Spleen (tissue), 11 donors: ENCODE data around the gene SSTR3. TPM values are rescaled to one million over a fixed set of nuclear protein-coding genes. Genes with fewer than 3 reads are reported as not detected.
A peak's percentile ranks its signal among the peaks of the same experiment; 100 is the strongest.

Experiments
- DNase-seq: peaks from one replicate; pipeline ENCODE4 v3.0.0-alpha.2; 2020
- H3K27ac ChIP-seq, 8 donors: fragments of 200-600 bp; sonication (generic) in 7 of 8; 1 replicate in 4 of 8; 2 replicates in 4 of 8; pipeline versions ENCODE4 v1.5.0 to v1.8.0; 2016 to 2021; ENCODE audit warnings: inconsistent platforms in 4 of 8, mild to moderate bottlenecking in 4 of 8, moderate library complexity in 1 of 8
- H3K27me3 ChIP-seq, 7 donors: fragments of 200-600 bp; sonication (generic) in 6 of 7; replicated peaks in 1 of 7; 1 replicate in 4 of 7; 2 replicates in 3 of 7; pipeline versions ENCODE4 v1.5.0 to v1.8.0; 2016 to 2021; ENCODE audit warnings: inconsistent platforms in 3 of 7, mild to moderate bottlenecking in 1 of 7
- H3K36me3 ChIP-seq, 6 donors: fragments of 200-600 bp; sonication (generic) in 5 of 6; 1 replicate in 4 of 6; 2 replicates in 2 of 6; pipeline versions ENCODE4 v1.5.0 to v1.8.0; 2016 to 2021; ENCODE audit warnings: inconsistent platforms in 2 of 6
- H3K4me1 ChIP-seq, 6 donors: fragments of 200-600 bp; sonication (generic) in 5 of 6; 1 replicate in 3 of 6; 2 replicates in 3 of 6; pipeline versions ENCODE4 v1.5.0 to v1.8.0; 2016 to 2021; ENCODE audit warnings: inconsistent platforms in 3 of 6
- H3K4me3 ChIP-seq, 8 donors: fragments of 200-600 bp; sonication (generic) in 7 of 8; 1 replicate in 4 of 8; 2 replicates in 4 of 8; pipeline versions ENCODE4 v1.5.0 to v1.8.0; 2016 to 2021; ENCODE audit warnings: inconsistent platforms in 4 of 8, mild to moderate bottlenecking in 4 of 8, moderate library complexity in 2 of 8
- H3K9me3 ChIP-seq, 8 donors: fragments of 200-600 bp; sonication (generic) in 7 of 8; 1 replicate in 4 of 8; 2 replicates in 4 of 8; pipeline versions ENCODE4 v1.5.0 to v1.8.0; 2016 to 2021; ENCODE audit warnings: inconsistent platforms in 4 of 8
- CTCF ChIP-seq, 11 experiments: fragments of 200-600 bp in 7 of 11; fragments of 450-650 bp in 4 of 11; sonication (generic) in 4 of 11; IDR thresholded peaks in 8 of 11; conservative IDR thresholded peaks in 3 of 11; 1 replicate in 7 of 11; 2 replicates in 4 of 11; pipeline versions ENCODE4 v1.4.0 to v1.8.0; 2016 to 2021; ENCODE audit warnings: antibody characterized with exemption in 11 of 11, inconsistent platforms in 4 of 11, mild to moderate bottlenecking in 1 of 11
- POLR2A ChIP-seq, 3 donors: fragments of 450-650 bp; IDR thresholded peaks; one replicate each; pipeline ENCODE4 v1.5.1; 2017; ENCODE audit warnings: antibody characterized with exemption in 3 of 3, mild to moderate bottlenecking in 1 of 3
- POLR2AphosphoS5 ChIP-seq, 3 donors: sonication (generic); formaldehyde crosslinking; IDR thresholded peaks; one replicate each; pipeline ENCODE4 v1.5.1; 2017; ENCODE audit warnings: antibody characterized with exemption in 3 of 3
- WGBS, 5 donors: extraction: QIAGEN DNeasy Blood & Tissue Kit in 3 of 5; methylation state at CpG; one replicate each; pipeline versions ENCODE4 v1.1.5 to v1.1.7; 2013 to 2018; 5-methylcytosine and 5-hydroxymethylcytosine counted together
- intact Hi-C: fragments of 100-400 bp; cut with DNase I; formaldehyde crosslinking; loops from one replicate; pipeline ENCODE4 v1.15.0; 2023; ENCODE audit warnings: low total_unique reads
- polyA plus RNA-seq, 3 donors: library from polyadenylated mRNA; stranded (reverse); fragments of 200-250 nt; gene quantifications; one replicate each; pipeline ENCODE4 v1.2.1, GENCODE V29; 2013
- total RNA-seq, 7 donors: library from RNA; depleted of rRNA in 3 of 7; stranded (reverse); fragments of >200 nt in 3 of 7; fragmentation: NEBNext Ultra II Directional in 4 of 7; extraction: Animal tissue kit (Norgen Biotek cat#: 25700) in 4 of 7; gene quantifications; one replicate each; pipeline versions ENCODE4 v1.1.0 to v1.2.1, GENCODE V29; 2016 to 2021
- donor health status: healthy with polysubstance abuse.
- donor health status: DM: no; HTN: no; CAD: no; lungs with moderate emphysema.
- donor health status: DM: no; HTN: no; CAD: no.
- donor health status: Bipolar disorder and iron deficiency.
- donor health status: healthy.
- donor health status: DM: no; HTN: no; CAD: no.
- donor health status: DM: yes; HTN: yes; CAD: no.

SSTR3 gene
- total and polyA plus RNA-seq, 10 donors = 0.56 to 2.0 (median 1.1) TPM

- Histone ChIP-seq H3K27ac (peak overlapping the region in 3 of 8 donors; percentile 80 to 86 (median 85)), H3K4me1 (peaks cover 28 to 76% (median 55%) of the 10 kb centered on the region in 6 donors), H3K36me3 (peaks cover 0 to 10% (median 3%) of the 10 kb centered on the region in 6 donors), H3K9me3 (no peaks in the 10 kb centered on the region), H3K4me3 (no peak overlapping the region), H3K27me3 (no peaks in the 10 kb centered on the region)
- TF ChIP-seq POLR2A (IDR thresholded peaks at IDR 0.05) = no peak
- no peak for TF ChIP-seq CTCF (IDR thresholded peaks at IDR 0.05 in 8 of 11, conservative IDR thresholded peaks at IDR 0.05 in 3 of 11)
- TF ChIP-seq POLR2AphosphoS5 (IDR thresholded peaks at IDR 0.05) = no peak
- intact Hi-C loops = no loop called here
- 91 to 92% (median 92%) methylated on average over 18 of the region's 18 CpGs for WGBS, 5 donors
- DNase-seq = peak; percentile 66
Measured at GRCh38 chr22:37184816-37185541, 27.3 kb downstream of the SSTR3 start.

DNA sequence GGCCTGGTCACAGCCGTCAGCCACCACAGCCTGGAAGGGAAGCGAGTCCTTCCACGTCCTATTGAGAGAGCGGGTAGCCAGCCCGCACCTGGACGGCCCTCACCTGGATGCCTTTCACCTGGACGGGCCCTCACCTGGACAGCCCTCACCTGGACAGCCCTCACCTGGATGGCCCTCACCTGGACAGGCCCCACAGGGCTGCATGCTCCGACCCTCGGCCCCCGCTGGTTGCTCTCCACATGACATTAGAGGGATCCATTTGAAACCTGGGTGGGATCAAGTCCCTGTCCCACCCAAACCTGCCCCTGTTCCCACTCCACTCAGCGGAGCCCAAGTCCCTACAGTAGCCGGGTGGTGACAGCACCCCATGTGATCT, 27.9 kb downstream of the SSTR3 start:
- Histone ChIP-seq H3K9me3 (no peaks in the 10 kb centered on the region), H3K27me3 (no peaks in the 10 kb centered on the region), H3K36me3 (peaks cover 0 to 10% (median 3%) of the 10 kb centered on the region in 6 donors), H3K27ac (peak overlapping the region in 2 of 8 donors; percentile 31 to 42), H3K4me3 (no peak overlapping the region), H3K4me1 (peaks cover 28 to 78% (median 52%) of the 10 kb centered on the region in 6 donors)
- WGBS, 5 donors = 84 to 92% (median 87%) methylated on average over 5 to 12 of the region's 12 CpGs
- DNase-seq = no peak
- TF ChIP-seq POLR2AphosphoS5 (IDR thresholded peaks at IDR 0.05) = no peak
- no peak for TF ChIP-seq POLR2A (IDR thresholded peaks at IDR 0.05)
- TF ChIP-seq CTCF (IDR thresholded peaks at IDR 0.05 in 8 of 11, conservative IDR thresholded peaks at IDR 0.05 in 3 of 11) = no peak
- intact Hi-C loops = no loop called here

- 67 to 75% (median 74%) methylated on average over 15 to 17 of the region's 17 CpGs for WGBS, 5 donors
- peak overlapping the region in 2 of 8 donors; percentile 26 to 42 for H3K27ac ChIP-seq
- intact Hi-C loops = no loop called here
Measured at GRCh38 chr22:37183432-37184379, 28.6 kb downstream of the SSTR3 start.

More at GRCh38 chr22:37183432-37184379, 28.6 kb downstream of the SSTR3 start:
- Histone ChIP-seq H3K27me3 (no peaks in the 10 kb centered on the region), H3K9me3 (no peaks in the 10 kb centered on the region), H3K4me1 (peaks cover 31 to 78% (median 50%) of the 10 kb centered on the region in 6 donors), H3K4me3 (no peak overlapping the region), H3K36me3 (peaks cover 0 to 10% (median 3%) of the 10 kb centered on the region in 6 donors)
- no peak for TF ChIP-seq CTCF (IDR thresholded peaks at IDR 0.05 in 8 of 11, conservative IDR thresholded peaks at IDR 0.05 in 3 of 11)
- TF ChIP-seq POLR2AphosphoS5 (IDR thresholded peaks at IDR 0.05) = peak in 1 of 3 donors; percentile 8
- peak; percentile 71 for DNase-seq
